Osteoblast (primary cell): ENCODE data around the gene TMEM250. TPM values are rescaled to one million over a fixed set of nuclear protein-coding genes. Genes with fewer than 3 reads are reported as not detected.

ENCODE experiments used
- DNase-seq: peaks from one replicate; pipeline ENCODE4 v3.0.0; 2011; ENCODE audit warnings: low spot score, mixed read lengths; ENCODE audit not compliant: insufficient read length; ENCODE audit errors: missing footprints
- H2AFZ ChIP-seq: 2 replicates; pipeline ENCODE4 v1.6.0; 2011; ENCODE audit warnings: mild to moderate bottlenecking, low read length
- H3K27ac ChIP-seq: 2 replicates; pipeline ENCODE4 v1.5.1; 2011; ENCODE audit warnings: mild to moderate bottlenecking, low read depth, low read length, moderate library complexity
- H3K27me3 ChIP-seq: 2 replicates; pipeline ENCODE4 v1.6.0; 2012; ENCODE audit warnings: mild to moderate bottlenecking, control low read depth, inconsistent platforms, low read length, moderate library complexity; ENCODE audit not compliant: insufficient read depth
- H3K36me3 ChIP-seq: 2 replicates; pipeline ENCODE4 v1.5.1; 2011; ENCODE audit warnings: mild to moderate bottlenecking, low read length, control low read depth, moderate library complexity; ENCODE audit not compliant: insufficient read depth
- H3K4me1 ChIP-seq: 2 replicates; pipeline ENCODE4 v1.5.1; 2011; ENCODE audit warnings: mild to moderate bottlenecking, low read length, control low read depth, moderate library complexity; ENCODE audit not compliant: insufficient read depth
- H3K4me2 ChIP-seq: 2 replicates; pipeline ENCODE4 v1.6.0; 2011; ENCODE audit warnings: mild to moderate bottlenecking, low read length; ENCODE audit not compliant: insufficient read depth
- H3K4me3 ChIP-seq: fragments of 200-600 bp; sonication (generic); 3 replicates; pipeline ENCODE4 v1.5.1; 2012; ENCODE audit warnings: mild to moderate bottlenecking, low read length, inconsistent platforms; ENCODE audit not compliant: insufficient read depth
- H3K79me2 ChIP-seq: 2 replicates; pipeline ENCODE4 v1.6.0; 2012; ENCODE audit warnings: mild to moderate bottlenecking, low read length, control low read depth, inconsistent platforms; ENCODE audit not compliant: insufficient read depth
- H3K9me3 ChIP-seq: 2 replicates; pipeline ENCODE4 v1.5.1; 2011; ENCODE audit warnings: low read depth, low read length, control low read depth
- H4K20me1 ChIP-seq: 2 replicates; pipeline ENCODE4 v1.6.0; 2012; ENCODE audit warnings: mild to moderate bottlenecking, low read length, control low read depth; ENCODE audit not compliant: insufficient read depth
- total RNA-seq: library from RNA; depleted of rRNA; stranded (reverse); fragments of >200 nt; gene quantifications from 2 replicates; pipeline ENCODE4 v1.2.3, GENCODE V29; 2012
- TF ChIP-seq, protein P1 (sequence below): IDR thresholded peaks from 2 replicates; pipeline ENCODE4 v1.5.1; 2011; ENCODE audit warnings: mild to moderate bottlenecking, low read depth, low read length, moderate library complexity; ENCODE audit errors: extremely low read depth

TMEM250 gene
- total RNA-seq, 1 donor: 65.5 TPM

DNA sequence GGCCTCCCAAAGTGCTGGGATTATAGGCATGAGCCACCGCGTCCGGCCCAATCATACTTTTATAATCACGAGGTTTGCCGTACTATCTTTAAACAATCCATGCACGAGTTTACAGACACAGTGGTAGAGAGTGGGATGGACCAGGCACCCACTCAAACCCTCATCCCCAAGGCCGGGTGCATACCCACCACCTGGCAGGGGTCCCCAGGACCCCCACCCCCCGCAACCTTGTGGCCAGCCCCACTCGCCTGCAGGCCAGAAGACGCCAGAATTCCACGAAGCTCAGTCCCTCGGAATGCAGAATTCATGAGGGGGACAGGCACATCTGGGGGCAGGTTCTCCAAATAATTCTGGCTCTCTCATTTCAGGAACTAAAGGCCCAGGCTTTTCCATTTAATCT is 40.7 kb downstream of the TMEM250 start:
- H3K27ac ChIP-seq: no peak overlapping the region
- no peaks in the 10 kb centered on the region for H3K4me1 ChIP-seq
- H3K27me3 ChIP-seq: no peaks in the 10 kb centered on the region
- no peaks in the 10 kb centered on the region for H3K9me3 ChIP-seq
- H3K4me3 ChIP-seq: no peak overlapping the region
- H4K20me1 ChIP-seq: peaks cover 58% of the 10 kb centered on the region
- peaks cover 4% of the 10 kb centered on the region for H3K36me3 ChIP-seq
- no peak overlapping the region for H2AFZ ChIP-seq
- TF ChIP-seq, protein P1, sequence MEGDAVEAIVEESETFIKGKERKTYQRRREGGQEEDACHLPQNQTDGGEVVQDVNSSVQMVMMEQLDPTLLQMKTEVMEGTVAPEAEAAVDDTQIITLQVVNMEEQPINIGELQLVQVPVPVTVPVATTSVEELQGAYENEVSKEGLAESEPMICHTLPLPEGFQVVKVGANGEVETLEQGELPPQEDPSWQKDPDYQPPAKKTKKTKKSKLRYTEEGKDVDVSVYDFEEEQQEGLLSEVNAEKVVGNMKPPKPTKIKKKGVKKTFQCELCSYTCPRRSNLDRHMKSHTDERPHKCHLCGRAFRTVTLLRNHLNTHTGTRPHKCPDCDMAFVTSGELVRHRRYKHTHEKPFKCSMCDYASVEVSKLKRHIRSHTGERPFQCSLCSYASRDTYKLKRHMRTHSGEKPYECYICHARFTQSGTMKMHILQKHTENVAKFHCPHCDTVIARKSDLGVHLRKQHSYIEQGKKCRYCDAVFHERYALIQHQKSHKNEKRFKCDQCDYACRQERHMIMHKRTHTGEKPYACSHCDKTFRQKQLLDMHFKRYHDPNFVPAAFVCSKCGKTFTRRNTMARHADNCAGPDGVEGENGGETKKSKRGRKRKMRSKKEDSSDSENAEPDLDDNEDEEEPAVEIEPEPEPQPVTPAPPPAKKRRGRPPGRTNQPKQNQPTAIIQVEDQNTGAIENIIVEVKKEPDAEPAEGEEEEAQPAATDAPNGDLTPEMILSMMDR: no peak
- DNase-seq: peak; percentile 2
- no peak overlapping the region for H3K4me2 ChIP-seq
- peaks cover 85% of the 10 kb centered on the region for H3K79me2 ChIP-seq

DNA sequence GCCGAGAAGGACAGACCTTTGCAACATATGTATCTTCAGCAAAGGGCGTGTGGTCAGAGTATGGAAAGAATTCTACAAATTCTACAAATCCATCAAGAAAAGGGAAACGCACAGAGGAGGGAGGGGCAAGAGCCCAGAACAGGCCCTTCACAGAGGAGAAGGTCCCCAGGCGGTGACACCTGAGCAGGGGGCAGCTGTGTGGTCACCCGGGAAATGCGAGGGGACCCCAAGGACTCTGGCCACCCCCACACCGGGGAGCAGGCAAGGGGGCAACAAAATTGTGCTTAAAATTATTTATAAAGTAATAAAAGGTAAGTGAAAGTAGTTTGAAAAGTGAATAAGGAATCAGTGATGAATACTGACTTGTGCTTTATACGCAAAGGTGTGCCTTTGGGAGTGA is 41.2 kb downstream of the TMEM250 start:
- Histone ChIP-seq H3K4me2 (no peak overlapping the region), H3K4me1 (no peaks in the 10 kb centered on the region), H3K27ac (no peak overlapping the region), H4K20me1 (peaks cover 54% of the 10 kb centered on the region), H2AFZ (no peak overlapping the region), H3K36me3 (peaks cover 4% of the 10 kb centered on the region), H3K4me3 (no peak overlapping the region), H3K79me2 (peaks cover 82% of the 10 kb centered on the region), H3K9me3 (no peaks in the 10 kb centered on the region), H3K27me3 (no peaks in the 10 kb centered on the region)
- DNase-seq: peak; percentile 48
- TF ChIP-seq, protein P1: no peak

DNA sequence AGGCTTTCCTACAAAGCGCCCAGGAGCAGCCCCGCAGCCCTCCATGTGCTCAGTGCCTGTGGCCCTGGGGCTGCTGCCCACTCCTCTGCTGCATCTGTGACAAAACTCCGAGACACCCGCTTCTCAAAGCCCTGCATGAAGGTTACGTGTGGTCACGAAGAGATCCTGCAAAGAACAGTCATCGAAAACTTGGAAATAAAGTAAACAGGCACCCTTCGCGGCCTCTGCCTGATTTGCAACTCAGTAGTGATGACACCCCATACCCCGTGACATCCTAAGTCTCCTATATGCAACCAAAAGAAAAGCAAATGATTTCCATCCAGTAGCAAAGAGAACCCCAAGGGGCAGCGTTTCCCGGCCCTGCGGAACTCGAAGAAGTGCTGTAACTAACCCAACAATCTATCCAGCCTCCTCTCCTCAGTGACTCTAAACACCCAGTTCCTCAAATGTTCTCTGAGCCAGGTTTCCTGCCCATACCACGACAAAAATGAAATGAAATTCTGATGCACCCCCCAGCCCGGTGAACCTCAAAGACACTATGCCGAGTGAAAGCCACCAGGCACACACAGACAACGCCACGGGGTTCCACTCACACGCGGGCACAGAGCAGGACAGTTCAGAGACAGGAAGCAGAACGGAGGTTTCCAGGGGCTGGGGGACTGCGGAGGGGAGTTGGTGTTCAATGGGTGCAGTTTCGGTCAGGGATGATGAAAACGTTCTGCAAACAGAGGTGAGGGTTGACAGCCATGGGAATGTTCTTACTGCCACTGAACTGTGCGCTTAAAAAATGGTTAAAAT is 42.6 kb downstream of the TMEM250 start:
- peaks cover 4% of the 10 kb centered on the region for H3K36me3 ChIP-seq
- H3K9me3 ChIP-seq: no peaks in the 10 kb centered on the region
- H3K4me2 ChIP-seq: no peak overlapping the region
- H4K20me1 ChIP-seq: peaks cover 42% of the 10 kb centered on the region
- no peak overlapping the region for H3K4me3 ChIP-seq
- no peaks in the 10 kb centered on the region for H3K4me1 ChIP-seq
- DNase-seq: peak; percentile 14
- no peak overlapping the region for H2AFZ ChIP-seq
- TF ChIP-seq, protein P1: no peak
- H3K27ac ChIP-seq: no peak overlapping the region
- peaks cover 71% of the 10 kb centered on the region for H3K79me2 ChIP-seq
- no peaks in the 10 kb centered on the region for H3K27me3 ChIP-seq

DNA sequence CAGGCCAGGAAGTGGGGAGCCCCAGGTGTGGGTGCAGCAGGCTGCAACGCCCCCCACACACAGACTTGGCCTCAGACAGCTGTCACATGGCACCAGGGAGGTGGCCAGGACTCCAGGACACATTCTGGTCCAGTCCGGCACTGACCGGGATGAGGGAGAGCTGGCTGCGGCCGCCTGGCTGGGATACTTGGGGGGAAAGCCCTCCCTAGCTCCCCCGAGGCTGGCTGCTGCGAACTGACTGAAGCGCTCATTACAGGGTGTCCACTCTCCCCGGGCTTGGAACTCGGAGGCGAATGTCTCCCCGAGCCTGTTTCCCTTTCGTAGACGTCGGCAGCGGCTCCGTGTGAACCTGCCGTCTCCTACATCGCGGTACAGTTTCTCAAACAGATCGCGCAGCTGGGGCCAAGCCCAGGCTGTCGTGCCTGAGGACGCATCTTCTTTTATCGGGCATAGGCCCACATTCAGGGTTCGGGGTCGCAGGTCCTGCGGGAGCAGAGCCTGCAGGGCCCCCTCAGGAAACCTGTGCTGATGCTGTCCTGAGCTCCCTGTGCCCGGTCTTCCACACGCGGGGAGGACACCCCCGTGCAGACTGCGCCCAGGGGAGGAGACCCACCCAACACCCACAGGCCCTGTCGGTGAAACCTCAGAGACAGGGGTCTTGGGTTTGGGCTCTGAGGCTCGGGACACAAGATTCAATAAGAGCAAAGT is 43.4 kb downstream of the TMEM250 start:
- Histone ChIP-seq H3K27me3 (no peaks in the 10 kb centered on the region), H3K4me3 (no peak overlapping the region), H2AFZ (no peak overlapping the region), H3K36me3 (peaks cover 4% of the 10 kb centered on the region), H4K20me1 (peaks cover 34% of the 10 kb centered on the region), H3K9me3 (no peaks in the 10 kb centered on the region), H3K27ac (no peak overlapping the region), H3K79me2 (peaks cover 65% of the 10 kb centered on the region), H3K4me1 (no peaks in the 10 kb centered on the region), H3K4me2 (no peak overlapping the region)
- peak; percentile 6 for DNase-seq
- TF ChIP-seq, protein P1: no peak
